Left ventricle myocardium inferior (tissue), 1 donor: ENCODE results near the gene UBE2B. TPM values are rescaled to one million over a fixed set of nuclear protein-coding genes. Genes with fewer than 3 reads are reported as not detected.

ENCODE experiments used
- DNase-seq: peaks from one replicate; pipeline ENCODE4 v3.0.0-alpha.2; 2020
- H3K27ac ChIP-seq: fragments of 200-600 bp; replicated peaks from 2 replicates; pipeline ENCODE4 v1.8.0; 2021
- H3K27me3 ChIP-seq: fragments of 200-600 bp; 2 replicates; pipeline ENCODE4 v1.8.0; 2021; ENCODE audit warnings: low read depth
- H3K36me3 ChIP-seq: fragments of 200-600 bp; 2 replicates; pipeline ENCODE4 v1.8.0; 2021
- H3K4me1 ChIP-seq: fragments of 200-600 bp; 2 replicates; pipeline ENCODE4 v1.8.0; 2021
- H3K4me3 ChIP-seq: fragments of 200-600 bp; 2 replicates; pipeline ENCODE4 v1.8.0; 2021; ENCODE audit warnings: mild to moderate bottlenecking, moderate library complexity
- H3K9me3 ChIP-seq: fragments of 200-600 bp; replicated peaks from 2 replicates; pipeline ENCODE4 v1.8.0; 2021
- CTCF ChIP-seq: fragments of 200-600 bp; IDR thresholded peaks from 2 replicates; pipeline ENCODE4 v1.8.0; 2021; ENCODE audit warnings: antibody characterized with exemption, mild to moderate bottlenecking, borderline replicate concordance
- intact Hi-C: fragments of 100-400 bp; cut with micrococcal nuclease; formaldehyde crosslinking; loops from one replicate; pipeline ENCODE4 v1.11.0; 2022
- total RNA-seq: library from RNA; stranded (reverse); fragmentation: NEBNext Ultra II Directional; extraction: Animal tissue kit (Norgen Biotek cat#: 25700); gene quantifications from one replicate; pipeline ENCODE4 v1.2.1, GENCODE V29; 2021
- donor health status: DM: no; HTN: yes; CAD: no; lungs with severe emphysema.

The UBE2B gene
- total RNA-seq, 1 donor from 2014 or later = 246 TPM

- no peaks in the 10 kb centered on the region for H3K27me3 ChIP-seq
- H3K36me3 ChIP-seq = no peaks in the 10 kb centered on the region
- TF ChIP-seq CTCF = no peak
- H3K27ac ChIP-seq = no peak overlapping the region
- no peak overlapping the region for H3K4me3 ChIP-seq
- no peaks in the 10 kb centered on the region for H3K4me1 ChIP-seq
- peaks cover 12% of the 10 kb centered on the region for H3K9me3 ChIP-seq
- intact Hi-C loops = no loop called here
- DNase-seq = no peak
Measured at GRCh38 chr5:134423376-134423775, 52.0 kb downstream of the UBE2B start.

- Histone ChIP-seq H3K27ac (no peak overlapping the region), H3K36me3 (no peaks in the 10 kb centered on the region), H3K4me3 (no peak overlapping the region), H3K27me3 (no peaks in the 10 kb centered on the region), H3K4me1 (no peaks in the 10 kb centered on the region), H3K9me3 (no peaks in the 10 kb centered on the region)
- intact Hi-C loops = no loop called here
- no peak for TF ChIP-seq CTCF
- DNase-seq = no peak
Measured at GRCh38 chr5:134426361-134426760, 55.0 kb downstream of the UBE2B start.

- Histone ChIP-seq H3K36me3 (no peaks in the 10 kb centered on the region), H3K4me3 (no peak overlapping the region), H3K4me1 (no peaks in the 10 kb centered on the region), H3K27me3 (no peaks in the 10 kb centered on the region), H3K9me3 (no peaks in the 10 kb centered on the region), H3K27ac (no peak overlapping the region)
- no peak for DNase-seq
- no peak for TF ChIP-seq CTCF
- intact Hi-C loops = no loop called here
Measured at GRCh38 chr5:134427540-134428041, 56.2 kb downstream of the UBE2B start.

- H3K27ac ChIP-seq = no peak overlapping the region
- H3K36me3 ChIP-seq = no peaks in the 10 kb centered on the region
- intact Hi-C loops = no loop called here
- H3K4me3 ChIP-seq = no peak overlapping the region
- DNase-seq = no peak
- TF ChIP-seq CTCF = no peak
- H3K9me3 ChIP-seq = no peaks in the 10 kb centered on the region
- H3K27me3 ChIP-seq = no peaks in the 10 kb centered on the region
- H3K4me1 ChIP-seq = no peaks in the 10 kb centered on the region
Measured at GRCh38 chr5:134430001-134430569, 58.7 kb downstream of the UBE2B start.

GRCh38 chr5:134432174-134432573, 60.8 kb downstream of the UBE2B start:
- Histone ChIP-seq H3K4me1 (peaks cover 13% of the 10 kb centered on the region), H3K27me3 (no peaks in the 10 kb centered on the region), H3K36me3 (no peaks in the 10 kb centered on the region), H3K27ac (no peak overlapping the region), H3K9me3 (no peaks in the 10 kb centered on the region), H3K4me3 (no peak overlapping the region)
- no peak for DNase-seq
- intact Hi-C loops = no loop called here
- TF ChIP-seq CTCF = no peak
